NCI-H1694 treated with DMSO at 0.1 percent for 48 hours (cell line): ENCODE data around the gene TMEM240.
"Not testable (repeated sequence)": the region's sequence is repeated elsewhere in the genome, so short reads cannot be mapped to it uniquely, and the experiment has no call there.

Experiments used
- DNase-seq: peaks from one replicate; lab custom pipeline; 2025; lab: John Stamatoyannopoulos, UW

TMEM240 gene

DNA sequence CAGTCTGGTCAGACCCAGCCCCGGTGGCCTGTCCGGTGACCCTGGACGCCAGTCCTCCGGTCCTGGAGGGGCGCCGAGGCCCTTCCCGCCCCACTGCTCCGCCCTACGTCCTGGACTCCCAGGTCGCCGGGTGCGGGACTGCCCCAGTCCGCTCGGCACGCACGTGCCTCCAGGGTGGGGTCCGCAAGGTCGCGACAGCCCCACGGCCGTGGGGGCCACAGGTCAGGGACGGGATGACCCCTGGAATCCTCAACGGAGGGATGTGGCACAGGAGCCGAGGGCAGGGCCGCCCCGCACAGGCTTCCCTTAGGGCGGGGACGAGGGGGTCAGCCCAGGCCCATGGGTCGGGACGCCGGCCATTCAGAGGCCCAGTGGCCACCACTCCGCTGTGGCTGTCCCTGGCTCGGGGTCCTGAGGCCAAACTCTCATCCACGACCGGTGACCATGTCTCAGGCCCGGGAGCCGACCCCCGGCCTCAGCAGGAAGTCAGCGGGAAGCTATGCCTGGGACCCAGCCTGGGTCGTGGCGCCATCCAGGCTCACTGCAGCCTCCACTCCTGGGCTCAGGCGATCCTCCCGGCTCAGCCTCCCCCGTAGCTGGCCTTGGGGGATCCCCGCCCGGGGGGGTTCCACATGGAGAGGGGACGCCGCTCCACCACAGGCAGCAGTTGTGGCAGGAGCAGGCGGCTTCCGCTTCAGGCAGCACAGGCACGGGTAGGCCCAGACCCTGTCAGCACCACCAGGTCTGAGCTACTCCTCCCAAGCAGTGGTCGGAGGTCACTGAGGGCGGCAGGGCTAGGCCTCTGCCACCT, 599 bp upstream of the TMEM240 start:
- DNase-seq: no peak

DNA sequence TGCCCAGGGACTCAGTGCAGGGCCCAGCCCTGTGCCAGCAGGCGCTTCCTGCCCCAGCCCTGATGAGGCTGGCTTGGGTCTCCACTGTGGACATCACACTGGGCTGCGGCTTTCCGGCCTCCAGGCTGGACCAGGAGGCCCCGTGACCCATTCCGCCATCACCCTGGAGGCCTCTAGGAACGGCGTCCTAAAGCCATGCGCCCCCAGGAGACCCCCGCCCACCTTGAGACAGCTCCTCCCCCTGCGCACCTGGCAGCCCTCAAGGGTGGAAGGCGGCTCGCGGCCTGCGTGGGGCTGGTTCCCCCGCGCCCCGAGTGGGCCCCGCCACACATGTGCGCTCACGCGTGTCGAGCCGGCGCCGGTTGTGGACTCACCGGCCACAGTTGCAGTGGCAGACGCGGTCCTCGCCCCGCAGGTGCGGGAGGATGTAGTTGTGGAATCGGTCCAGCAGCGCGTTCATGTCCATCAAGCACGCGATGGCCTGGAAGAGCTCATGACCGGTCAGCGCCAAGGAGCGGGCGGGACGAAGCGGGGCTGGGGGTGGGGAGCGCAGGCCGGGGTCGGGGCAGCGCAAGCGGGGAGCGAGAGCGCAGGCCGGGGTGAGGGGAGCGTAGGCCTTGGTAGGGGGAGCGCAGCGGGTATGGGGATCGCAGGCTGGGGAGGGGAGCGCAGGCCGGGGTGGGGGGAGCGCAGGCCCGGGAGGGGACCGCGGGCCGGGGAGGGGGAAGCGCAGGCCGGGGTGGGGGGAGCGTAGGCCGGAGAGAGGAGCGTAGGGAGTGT, 924 bp downstream of the TMEM240 start:
- no peak for DNase-seq

- DNase-seq: no peak
Observed at GRCh38 chr1:1538989-1539309, 1.5 kb downstream of the TMEM240 start.

DNA sequence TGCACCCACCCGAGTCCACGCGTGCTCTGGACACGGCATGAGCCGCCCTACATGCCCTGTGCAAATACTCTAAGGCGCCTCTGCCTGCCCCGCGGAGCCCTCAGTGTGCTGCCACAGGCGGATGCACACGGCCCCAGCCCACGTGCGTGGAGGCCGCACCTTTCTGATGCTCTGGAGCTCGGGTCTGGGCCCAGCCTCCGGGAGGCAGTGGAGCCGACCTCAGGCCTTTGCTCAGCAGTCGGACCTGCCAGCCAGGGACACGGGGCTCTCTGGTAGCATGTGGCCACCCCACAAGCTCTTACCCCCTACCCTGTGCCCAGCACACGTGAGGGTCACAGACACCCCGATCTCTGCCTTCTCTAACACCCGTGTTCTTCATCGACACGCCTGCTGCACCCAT, 2.1 kb downstream of the TMEM240 start:
- DNase-seq: no peak

DNA sequence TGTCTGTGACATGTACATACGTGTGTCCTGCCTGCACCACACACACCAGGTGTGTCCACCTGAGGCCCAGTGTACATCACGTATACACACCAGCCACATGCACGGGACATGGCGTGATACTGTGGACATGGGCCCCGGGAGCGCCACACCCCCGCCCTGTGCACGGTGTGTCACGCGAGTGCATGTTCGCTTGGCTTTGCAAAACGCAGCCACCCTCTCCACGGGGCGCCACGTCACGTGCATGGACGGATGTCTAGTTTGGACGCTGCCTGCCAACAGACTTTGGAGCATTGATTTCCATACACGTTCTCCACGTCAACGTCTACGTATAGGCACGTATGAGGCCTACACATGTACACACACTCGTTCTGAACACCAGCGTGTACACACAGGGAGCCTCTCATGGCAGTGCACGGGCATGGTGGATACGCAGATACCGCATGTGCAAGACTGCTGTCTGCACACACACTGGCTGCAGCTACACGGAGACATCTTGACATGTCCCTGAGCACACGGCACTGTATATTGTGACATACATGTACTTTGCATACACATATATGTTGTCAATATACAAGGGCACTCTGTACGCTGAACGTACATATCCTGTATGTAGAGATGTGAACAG, 2.7 kb downstream of the TMEM240 start:
- no peak for DNase-seq

- DNase-seq: no peak
Observed at GRCh38 chr1:1536938-1537546, 3.4 kb downstream of the TMEM240 start.

- DNase-seq: no peak
Observed at GRCh38 chr1:1536019-1536937, 4.1 kb downstream of the TMEM240 start.

- DNase-seq: no peak
Observed at GRCh38 chr1:1535201-1536018, 5.0 kb downstream of the TMEM240 start.

DNA sequence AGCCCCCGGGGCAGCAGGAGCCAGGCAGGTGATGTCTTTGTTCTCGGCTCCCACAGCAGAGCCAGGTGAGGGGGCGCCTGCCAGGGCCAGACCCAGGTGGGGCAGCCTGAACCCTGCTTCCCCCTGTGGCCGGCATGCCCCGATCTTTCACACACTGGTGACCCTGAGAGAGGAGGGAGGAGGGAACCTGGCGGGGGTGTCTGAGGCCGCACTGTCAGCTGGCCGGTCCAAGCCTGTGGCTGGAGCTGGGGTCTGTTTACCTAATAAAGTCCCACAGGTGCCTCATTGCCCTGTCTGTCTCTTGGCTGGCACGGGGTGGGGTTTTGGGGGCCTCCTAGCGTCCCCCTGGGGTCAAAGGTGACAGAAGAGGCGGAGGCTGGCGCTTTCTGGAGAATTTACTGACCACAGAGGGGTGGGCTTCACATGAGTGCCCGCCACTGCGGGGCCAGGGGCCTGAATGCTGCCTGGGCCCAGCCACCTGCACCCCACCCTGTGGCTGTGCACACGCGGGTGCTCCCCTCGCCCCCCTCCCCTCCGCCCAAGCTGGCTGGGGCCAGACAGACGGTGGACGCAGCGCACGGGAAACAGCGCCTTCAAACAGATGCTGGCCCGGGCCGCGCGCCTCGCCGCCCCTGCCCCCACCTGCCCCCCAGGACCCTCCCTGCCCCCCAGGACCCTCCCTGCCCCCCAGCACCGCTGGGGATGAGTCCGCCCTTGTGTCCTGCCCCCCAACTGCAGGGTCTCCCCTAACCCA, 5.8 kb downstream of the TMEM240 start:
- no peak for DNase-seq

GRCh38 chr1:1533894-1534291, 6.5 kb downstream of the TMEM240 start:
- not testable (repeated sequence) for DNase-seq

DNA sequence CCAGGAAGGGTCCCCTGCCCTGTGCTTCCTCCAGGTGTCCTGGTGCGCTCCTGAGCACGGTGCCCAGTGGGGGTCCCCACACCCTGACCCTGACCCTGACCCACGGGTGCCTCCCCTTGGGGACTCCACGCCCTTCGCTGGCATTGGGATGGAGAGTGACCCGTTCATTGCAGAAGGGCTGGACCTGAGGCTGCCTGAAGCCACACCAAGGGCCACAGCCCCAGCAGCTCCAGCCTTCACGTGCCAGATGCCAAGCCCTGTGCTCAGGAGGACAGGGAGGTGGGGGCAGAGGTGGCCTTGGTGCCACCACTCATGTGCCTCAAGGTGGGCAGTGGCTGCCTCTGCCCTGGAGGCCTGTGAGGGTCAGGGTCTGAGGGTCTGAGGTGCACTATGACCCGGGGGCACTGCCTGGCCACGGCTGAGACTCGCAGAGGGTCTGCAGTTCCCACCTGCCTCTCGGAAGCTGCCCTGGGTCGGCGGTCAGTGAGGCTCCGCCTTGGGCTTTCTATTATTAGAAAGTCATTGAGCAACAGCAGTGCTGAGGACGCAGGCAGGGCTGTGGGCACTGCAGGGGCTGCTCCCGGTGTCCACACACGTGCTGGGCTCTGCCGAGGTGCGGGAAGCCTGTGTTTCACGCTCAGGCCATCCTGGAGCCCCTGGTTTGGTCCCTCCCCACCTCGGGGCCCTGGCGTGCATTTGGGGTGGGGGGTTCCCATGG, 7.1 kb downstream of the TMEM240 start:
- not testable (repeated sequence) for DNase-seq

DNA sequence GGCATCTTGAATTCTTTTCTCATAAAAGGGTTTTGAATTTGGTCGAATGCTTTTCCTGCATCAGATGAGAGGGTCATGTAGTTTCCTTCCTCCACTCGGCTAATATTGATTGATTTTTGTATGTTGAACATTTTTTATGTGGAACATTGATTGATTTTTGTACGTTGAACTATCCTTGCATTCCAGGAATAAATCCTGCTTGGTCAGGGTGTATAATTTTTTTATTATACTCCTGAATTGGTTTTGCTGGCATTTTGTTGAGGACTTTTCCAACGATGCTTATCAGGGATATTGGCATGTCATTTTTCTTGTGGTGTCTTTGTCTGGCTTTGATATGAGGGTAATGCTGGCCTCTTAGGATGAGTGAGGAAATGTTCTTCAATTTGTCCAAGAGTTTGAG, 8.5 kb downstream of the TMEM240 start:
- no peak for DNase-seq

- no peak for DNase-seq
Observed at GRCh38 chr1:1529936-1530335, 10.5 kb downstream of the TMEM240 start.

- DNase-seq: no peak
Observed at GRCh38 chr1:1529321-1529720, 11.1 kb downstream of the TMEM240 start.

- no peak for DNase-seq
Observed at GRCh38 chr1:1528301-1529267, 11.8 kb downstream of the TMEM240 start.

- DNase-seq: no peak
Observed at GRCh38 chr1:1527092-1527816, 13.2 kb downstream of the TMEM240 start.

- DNase-seq: not testable (repeated sequence)
Observed at GRCh38 chr1:1526476-1526875, 13.9 kb downstream of the TMEM240 start.
